K562 (cell line): Measurements from ENCODE around the gene DGCR6L. TPM values are rescaled to one million over a fixed set of nuclear protein-coding genes. Genes with fewer than 3 reads are reported as not detected.

Experiments used
- DIDO1 ChIP-seq: fragments of 450-650 bp; IDR thresholded peaks from 2 replicates; pipeline ENCODE4 v1.6.1; 2016; ENCODE audit warnings: low read depth, missing biosample characterization, missing genetic modification characterization
- E2F3 ChIP-seq: fragments of 250-450 bp; sonication (Bioruptor Pico); IDR thresholded peaks from 2 replicates; pipeline ENCODE4 v1.4.0; 2020; ENCODE audit warnings: mild to moderate bottlenecking
- FOSL1 ChIP-seq: fragments of 200-800 bp; sonication (Bioruptor generic); conservative IDR thresholded peaks from 2 replicates; pipeline ENCODE4 v1.6.1; 2016; ENCODE audit warnings: missing genetic modification characterization, missing compliant biosample characterization
- GATA2 ChIP-seq: sonication (generic); formaldehyde crosslinking; IDR thresholded peaks from 2 replicates; pipeline ENCODE4 v1.4.0; 2020; ENCODE audit warnings: mild to moderate bottlenecking, missing genetic modification reagents
- GATAD2A ChIP-seq: fragments of 450-650 bp; IDR thresholded peaks from 2 replicates; pipeline ENCODE4 v1.6.1; 2017
- ILF3 ChIP-seq: fragments of 450-650 bp; IDR thresholded peaks from 2 replicates; pipeline ENCODE4 v1.6.1; 2018; ENCODE audit warnings: antibody characterized with exemption, mild to moderate bottlenecking, moderate library complexity, borderline replicate concordance
- KAT8 ChIP-seq: fragments of 450-650 bp; IDR thresholded peaks from 2 replicates; pipeline ENCODE4 v1.6.1; 2016; ENCODE audit warnings: low read depth, mild to moderate bottlenecking
- NR1H2 ChIP-seq: sonication (generic); formaldehyde crosslinking; IDR thresholded peaks from 2 replicates; pipeline ENCODE4 v1.4.0; 2020; ENCODE audit warnings: mild to moderate bottlenecking, missing genetic modification reagents
- POLR2AphosphoS5 ChIP-seq: IDR thresholded peaks from 2 replicates; pipeline ENCODE4 v1.6.1; 2011; ENCODE audit warnings: mild to moderate bottlenecking, low read depth, low read length, moderate library complexity; ENCODE audit not compliant: control insufficient read depth, insufficient read depth
- SMAD4 ChIP-seq: fragments of 250-450 bp; sonication (Bioruptor Pico); conservative IDR thresholded peaks from 2 replicates; pipeline ENCODE4 v1.8.0; 2021; ENCODE audit warnings: inconsistent platforms, mild to moderate bottlenecking, moderate library complexity
- SMARCB1 ChIP-seq: IDR thresholded peaks from 2 replicates; pipeline ENCODE4 v1.6.1; 2011; ENCODE audit warnings: improper control_type of control experiment, low read depth; ENCODE audit not compliant: insufficient read length
- SREBF2 ChIP-seq: sonication (generic); formaldehyde crosslinking; IDR thresholded peaks from 2 replicates; pipeline ENCODE4 v1.4.0; 2020; ENCODE audit warnings: mild to moderate bottlenecking, missing genetic modification reagents
- ZFP30 ChIP-seq: fragments of 250-450 bp; sonication (Bioruptor Pico); IDR thresholded peaks from 2 replicates; pipeline ENCODE4 v1.8.0; 2022; ENCODE audit warnings: moderate library complexity, mild to moderate bottlenecking, inconsistent platforms, borderline replicate concordance
- ZNF282 ChIP-seq: sonication (generic); formaldehyde crosslinking; IDR thresholded peaks from 2 replicates; pipeline ENCODE4 v1.8.1; 2023; ENCODE audit warnings: missing genetic modification reagents
- ZNF57 ChIP-seq: fragments of 450-650 bp; formaldehyde crosslinking; IDR thresholded peaks from 2 replicates; pipeline ENCODE4 v1.4.0; 2020; ENCODE audit warnings: mild to moderate bottlenecking, moderate library complexity
- ZNF76 ChIP-seq: fragments of 250-450 bp; sonication (Bioruptor Pico); IDR thresholded peaks from 2 replicates; pipeline ENCODE4 v1.4.0; 2020; ENCODE audit warnings: mild to moderate bottlenecking, moderate library complexity, borderline replicate concordance
- polyA plus RNA-seq, 8 experiments: library from polyadenylated mRNA; depleted of rRNA in 4 of 8; stranded (reverse) in 5 of 8; unstranded in 3 of 8; fragments of >200 nt; fragmentation: Nextera tagmentation in 2 of 8; fragmentation: Illumina TruSeq in 1 of 8; extraction: Ambion mirVana in 2 of 8; extraction: Trizol in 1 of 8; gene quantifications; 2 replicates each; pipeline versions ENCODE4 v1.2.1 to v1.2.3, GENCODE V29; 2011 to 2014; ENCODE audit warnings: inconsistent platforms in 1 of 8, missing spikeins in 1 of 8
- total RNA-seq, 7 experiments: library from RNA; depleted of rRNA in 6 of 7; stranded (reverse); fragments of >200 nt in 6 of 7; fragmentation: Illumina TruSeq in 2 of 7; extraction: Trizol in 2 of 7; gene quantifications; 2 replicates each; pipeline versions ENCODE4 v1.2.1 to v1.2.3, GENCODE V29; 2011 to 2021; ENCODE audit warnings: low replicate concordance in 1 of 7
- TF ChIP-seq, protein P1 (sequence below), 3 experiments: fragments of 200-800 bp in 1 of 3; sonication (Bioruptor generic) in 1 of 3; sonication (generic) in 1 of 3; formaldehyde crosslinking in 1 of 3; IDR thresholded peaks; 2 replicates each; pipeline versions ENCODE4 v1.6.1 to v1.8.0; 2016 to 2022; ENCODE audit warnings: mild to moderate bottlenecking in 2 of 3, missing compliant biosample characterization in 2 of 3, missing genetic modification characterization in 2 of 3, missing genetic modification reagents in 1 of 3
- TF ChIP-seq, protein P2 (sequence below): fragments of 250-450 bp; sonication (Bioruptor Pico); IDR thresholded peaks from 2 replicates; pipeline ENCODE4 v1.8.0; 2022; ENCODE audit warnings: moderate library complexity, mild to moderate bottlenecking, inconsistent platforms
- TF ChIP-seq, protein P3 (sequence below): fragments of 250-450 bp; sonication (Bioruptor Pico); IDR thresholded peaks from 2 replicates; pipeline ENCODE4 v1.5.0; 2022; ENCODE audit warnings: mild to moderate bottlenecking
- TF ChIP-seq, protein P4 (sequence below): fragments of 250-450 bp; sonication (Bioruptor Pico); IDR thresholded peaks from 2 replicates; pipeline ENCODE4 v1.5.0; 2020; ENCODE audit warnings: mild to moderate bottlenecking

The DGCR6L gene
- total and polyA plus RNA-seq, 9 of the 15 experiments (the other 6 are each of a cell fraction or from before 2014, with no cell fraction given): 3.6 to 151 (median 51.0) TPM

DNA sequence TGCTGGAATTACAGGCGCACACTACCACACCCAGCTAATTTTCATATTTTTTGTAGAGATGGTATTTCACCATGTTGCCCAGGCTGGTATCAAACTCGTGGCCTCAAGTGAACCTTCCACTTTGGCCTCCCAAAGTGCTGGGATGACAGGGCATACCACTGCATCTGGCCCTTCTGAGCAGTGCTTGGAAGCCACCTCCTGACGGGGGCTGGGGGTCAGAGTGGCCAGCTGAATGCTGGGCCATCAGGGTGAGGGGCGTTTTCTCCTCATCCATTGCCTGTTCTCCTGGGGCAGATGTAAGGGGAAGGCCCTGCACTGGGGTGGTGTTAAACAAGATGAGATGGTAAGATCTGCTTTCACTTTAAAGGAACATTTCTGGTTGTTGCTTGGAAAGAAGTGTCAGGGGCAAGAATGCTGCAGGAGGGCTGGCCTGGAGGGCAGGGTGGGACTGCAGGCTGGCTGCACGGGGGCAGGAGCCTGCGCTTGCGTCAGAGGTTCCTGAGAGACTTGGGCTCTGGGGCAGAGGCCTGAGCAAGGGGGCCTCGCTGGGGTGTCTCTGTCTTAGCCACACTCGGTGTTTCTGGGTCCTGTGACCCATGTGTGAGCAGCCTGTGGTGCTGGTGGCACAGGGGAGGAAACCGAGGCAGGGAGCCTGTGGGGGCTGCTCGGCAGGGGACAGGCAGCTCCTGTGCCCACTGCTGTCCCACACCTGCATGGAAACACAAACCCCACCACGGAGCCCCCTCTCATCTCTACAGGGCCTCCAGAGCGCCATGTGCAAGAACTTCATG is 17.2 kb downstream of the DGCR6L start (continued):
- TF ChIP-seq FOSL1 (no peak), NR1H2 (CRISPR knock-in tag) (no peak), GATA2 (CRISPR knock-in tag) (no peak), DIDO1 (tag) (no peak), KAT8 (no peak), ZNF57 (CRISPR knock-in tag) (no peak), GATAD2A (no peak), SREBF2 (CRISPR knock-in tag) (no peak), SMAD4 (no peak), E2F3 (CRISPR knock-in tag) (peak; percentile 72; the same call in 1 of the 2 replicates), POLR2AphosphoS5 (no peak), SMARCB1 (no peak), ZNF76 (CRISPR knock-in tag) (no peak), ILF3 (no peak), ZFP30 (CRISPR knock-in tag) (no peak), ZNF282 (CRISPR knock-in tag) (0 out of 2 replicates have a peak, but pooled peaks have one; percentile 8)
- TF ChIP-seq, protein P1, sequence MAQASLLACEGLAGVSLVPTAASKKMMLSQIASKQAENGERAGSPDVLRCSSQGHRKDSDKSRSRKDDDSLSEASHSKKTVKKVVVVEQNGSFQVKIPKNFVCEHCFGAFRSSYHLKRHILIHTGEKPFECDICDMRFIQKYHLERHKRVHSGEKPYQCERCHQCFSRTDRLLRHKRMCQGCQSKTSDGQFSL (CRISPR knock-in tag; IDR thresholded peaks at IDR 0.05): 0 out of 2 replicates have a peak, but pooled peaks have one; percentile 47
- TF ChIP-seq, protein P1 (tag; IDR thresholded peaks at IDR 0.05): no peak
- TF ChIP-seq, protein P2, sequence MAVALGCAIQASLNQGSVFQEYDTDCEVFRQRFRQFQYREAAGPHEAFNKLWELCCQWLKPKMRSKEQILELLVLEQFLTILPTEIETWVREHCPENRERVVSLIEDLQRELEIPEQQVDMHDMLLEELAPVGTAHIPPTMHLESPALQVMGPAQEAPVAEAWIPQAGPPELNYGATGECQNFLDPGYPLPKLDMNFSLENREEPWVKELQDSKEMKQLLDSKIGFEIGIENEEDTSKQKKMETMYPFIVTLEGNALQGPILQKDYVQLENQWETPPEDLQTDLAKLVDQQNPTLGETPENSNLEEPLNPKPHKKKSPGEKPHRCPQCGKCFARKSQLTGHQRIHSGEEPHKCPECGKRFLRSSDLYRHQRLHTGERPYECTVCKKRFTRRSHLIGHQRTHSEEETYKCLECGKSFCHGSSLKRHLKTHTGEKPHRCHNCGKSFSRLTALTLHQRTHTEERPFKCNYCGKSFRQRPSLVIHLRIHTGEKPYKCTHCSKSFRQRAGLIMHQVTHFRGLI: no peak
- TF ChIP-seq, protein P3, sequence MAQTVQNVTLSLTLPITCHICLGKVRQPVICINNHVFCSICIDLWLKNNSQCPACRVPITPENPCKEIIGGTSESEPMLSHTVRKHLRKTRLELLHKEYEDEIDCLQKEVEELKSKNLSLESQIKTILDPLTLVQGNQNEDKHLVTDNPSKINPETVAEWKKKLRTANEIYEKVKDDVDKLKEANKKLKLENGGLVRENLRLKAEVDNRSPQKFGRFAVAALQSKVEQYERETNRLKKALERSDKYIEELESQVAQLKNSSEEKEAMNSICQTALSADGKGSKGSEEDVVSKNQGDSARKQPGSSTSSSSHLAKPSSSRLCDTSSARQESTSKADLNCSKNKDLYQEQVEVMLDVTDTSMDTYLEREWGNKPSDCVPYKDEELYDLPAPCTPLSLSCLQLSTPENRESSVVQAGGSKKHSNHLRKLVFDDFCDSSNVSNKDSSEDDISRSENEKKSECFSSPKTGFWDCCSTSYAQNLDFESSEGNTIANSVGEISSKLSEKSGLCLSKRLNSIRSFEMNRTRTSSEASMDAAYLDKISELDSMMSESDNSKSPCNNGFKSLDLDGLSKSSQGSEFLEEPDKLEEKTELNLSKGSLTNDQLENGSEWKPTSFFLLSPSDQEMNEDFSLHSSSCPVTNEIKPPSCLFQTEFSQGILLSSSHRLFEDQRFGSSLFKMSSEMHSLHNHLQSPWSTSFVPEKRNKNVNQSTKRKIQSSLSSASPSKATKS: no peak
- TF ChIP-seq, protein P4, sequence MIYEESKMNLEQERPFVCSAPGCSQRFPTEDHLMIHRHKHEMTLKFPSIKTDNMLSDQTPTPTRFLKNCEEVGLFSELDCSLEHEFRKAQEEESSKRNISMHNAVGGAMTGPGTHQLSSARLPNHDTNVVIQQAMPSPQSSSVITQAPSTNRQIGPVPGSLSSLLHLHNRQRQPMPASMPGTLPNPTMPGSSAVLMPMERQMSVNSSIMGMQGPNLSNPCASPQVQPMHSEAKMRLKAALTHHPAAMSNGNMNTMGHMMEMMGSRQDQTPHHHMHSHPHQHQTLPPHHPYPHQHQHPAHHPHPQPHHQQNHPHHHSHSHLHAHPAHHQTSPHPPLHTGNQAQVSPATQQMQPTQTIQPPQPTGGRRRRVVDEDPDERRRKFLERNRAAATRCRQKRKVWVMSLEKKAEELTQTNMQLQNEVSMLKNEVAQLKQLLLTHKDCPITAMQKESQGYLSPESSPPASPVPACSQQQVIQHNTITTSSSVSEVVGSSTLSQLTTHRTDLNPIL (CRISPR knock-in tag): no peak
